Endothelial cell of umbilical vein (primary cell): ENCODE results near the gene DENND1C. TPM values are rescaled to one million over a fixed set of nuclear protein-coding genes. Genes with fewer than 3 reads are reported as not detected.
A peak's percentile ranks its signal among the peaks of the same experiment; 100 is the strongest.

Experiments
- BruUV-seq: library from RNA; stranded (reverse); fragments of 400-500 nt; replicated peaks from 2 replicates; lab custom pipeline; 2021; lab: Mats Ljungman, UMichigan
- CTCF ChIA-PET: fragments of 300-600, 350-600 bp; sonication (Branson Sonifier 250); formaldehyde crosslinking; loops from one replicate; lab custom pipeline; 2021; ENCODE audit warnings: antibody characterized with exemption, inconsistent platforms; lab: Charles Lee
- POLR2A ChIA-PET: fragments of 300-600, 350-600 bp; sonication (Branson Sonifier 250); formaldehyde crosslinking; loops from one replicate; lab custom pipeline; 2021; ENCODE audit warnings: antibody characterized with exemption, inconsistent platforms; lab: Charles Lee
- DNase-seq: peaks from one replicate; pipeline ENCODE4 v3.0.0-alpha.2; 2011; ENCODE audit warnings: low read depth, low spot score
- FAIRE-seq: peaks from 2 replicates; lab custom pipeline; 2011; peaks lifted over from hg19 to GRCh38; lab: Jason Lieb, UNC
- H2AFZ ChIP-seq: 2 replicates; pipeline ENCODE4 v1.6.0; 2012; ENCODE audit warnings: low read depth, low read length, control low read depth, inconsistent platforms
- H3K27ac ChIP-seq: 2 replicates; pipeline ENCODE4 v1.5.1; 2011; ENCODE audit warnings: low read depth, mild to moderate bottlenecking, control low read depth, low read length, moderate library complexity; ENCODE audit not compliant: insufficient read depth
- H3K27me3 ChIP-seq, 2 experiments: 2 replicates each; pipeline versions ENCODE4 v1.6.0 to v1.6.1; 2011; ENCODE audit warnings: low read length in 2 of 2, mixed read lengths in 1 of 2; ENCODE audit not compliant: control insufficient read depth in 2 of 2, insufficient read depth in 2 of 2
- H3K36me3 ChIP-seq, 2 experiments: 2 replicates in 1 of 2; 3 replicates in 1 of 2; pipeline ENCODE4 v1.5.1; 2011; ENCODE audit warnings: low read length in 2 of 2, mild to moderate bottlenecking in 1 of 2, moderate library complexity in 1 of 2; ENCODE audit not compliant: control insufficient read depth in 2 of 2, insufficient read depth in 2 of 2; ENCODE audit errors: extremely low read depth in 1 of 2
- H3K4me1 ChIP-seq: 3 replicates; pipeline ENCODE4 v1.5.1; 2011; ENCODE audit warnings: mild to moderate bottlenecking, low read length; ENCODE audit not compliant: control insufficient read depth, insufficient read depth; ENCODE audit errors: extremely low read depth
- H3K4me2 ChIP-seq: 2 replicates; pipeline ENCODE4 v1.6.1; 2011; ENCODE audit warnings: low read length, control low read depth, mixed read lengths; ENCODE audit not compliant: insufficient read depth
- H3K4me3 ChIP-seq, 3 experiments: fragments of 200-600 bp in 1 of 3; sonication (generic), shearing (Covaris generic) in 1 of 3; replicated peaks in 1 of 3; 2 replicates each; pipeline ENCODE4 v1.5.1; 2011 to 2016; ENCODE audit warnings: control low read depth in 3 of 3, low read length in 3 of 3, mild to moderate bottlenecking in 2 of 3, inconsistent platforms in 1 of 3, low read depth in 1 of 3, moderate library complexity in 1 of 3; ENCODE audit not compliant: insufficient read depth in 1 of 3
- H3K79me2 ChIP-seq: 2 replicates; pipeline ENCODE4 v1.6.0; 2012; ENCODE audit warnings: low read length, inconsistent platforms; ENCODE audit not compliant: control insufficient read depth, insufficient read depth
- H3K9ac ChIP-seq: replicated peaks from 2 replicates; pipeline ENCODE3; 2011; ENCODE audit warnings: low read length, control low read depth; ENCODE audit not compliant: insufficient read depth; ENCODE audit errors: extremely low read depth
- H3K9me1 ChIP-seq: replicated peaks from 3 replicates; pipeline ENCODE4 v1.6.0; 2011; ENCODE audit warnings: mild to moderate bottlenecking, low read length; ENCODE audit not compliant: control insufficient read depth, insufficient read depth; ENCODE audit errors: extremely low read depth
- H3K9me3 ChIP-seq: replicated peaks from 2 replicates; pipeline ENCODE4 v1.5.1; 2012; ENCODE audit warnings: low read length, inconsistent platforms; ENCODE audit not compliant: control insufficient read depth, insufficient read depth
- H4K20me1 ChIP-seq: replicated peaks from 2 replicates; pipeline ENCODE3; 2011; ENCODE audit warnings: mild to moderate bottlenecking, low read length; ENCODE audit not compliant: control insufficient read depth, insufficient read depth; ENCODE audit errors: extremely low read depth
- EZH2 ChIP-seq: IDR thresholded peaks from 2 replicates; pipeline ENCODE4 v1.6.1; 2012; ENCODE audit warnings: borderline replicate concordance, low read depth, mild to moderate bottlenecking, moderate library complexity, low read length, inconsistent platforms; ENCODE audit not compliant: severe bottlenecking
- FOS ChIP-seq: IDR thresholded peaks from 2 replicates; pipeline ENCODE4 v1.6.1; 2011; ENCODE audit warnings: mild to moderate bottlenecking, low read length, moderate library complexity, borderline replicate concordance; ENCODE audit not compliant: insufficient read depth
- GATA2 ChIP-seq: IDR thresholded peaks from 2 replicates; pipeline ENCODE4 v1.7.0; 2011; ENCODE audit warnings: low read depth, mild to moderate bottlenecking, moderate library complexity, mixed read lengths, low read length; ENCODE audit not compliant: insufficient read length, insufficient read depth
- JUN ChIP-seq: IDR thresholded peaks from 2 replicates; pipeline ENCODE4 v1.6.1; 2011; ENCODE audit warnings: borderline replicate concordance, low read depth; ENCODE audit not compliant: insufficient read length, insufficient read depth
- MYC ChIP-seq: IDR thresholded peaks from one replicate; pipeline ENCODE4 v1.6.1; 2011; ENCODE audit warnings: mild to moderate bottlenecking, low read depth, low read length
- POLR2A ChIP-seq: IDR thresholded peaks from 2 replicates; pipeline ENCODE4 v1.6.1; 2012; ENCODE audit warnings: low read depth, mild to moderate bottlenecking, control low read depth, low read length
- POLR2AphosphoS5 ChIP-seq: IDR thresholded peaks from 2 replicates; pipeline ENCODE4 v1.6.1; 2012; ENCODE audit warnings: low read depth, mild to moderate bottlenecking, control low read depth, low read length, moderate library complexity; ENCODE audit not compliant: insufficient read depth
- dilution Hi-C: fragments of 300-500 bp; cut with MboI; formaldehyde crosslinking; loops from one replicate; pipeline ENCODE4 v1.15.0; 2019; ENCODE audit warnings: low sequenced_read_pairs; ENCODE audit not compliant: extremely low pct_ligation_motif_present
- intact Hi-C: fragments of 100-400 bp; cut with micrococcal nuclease; formaldehyde crosslinking; loops from one replicate; pipeline ENCODE4 v1.10.0; 2022
- polyA plus RNA-seq, 4 experiments: library from polyadenylated mRNA; depleted of rRNA in 3 of 4; stranded (reverse) in 3 of 4; unstranded in 1 of 4; fragments of >200 nt; gene quantifications; 2 replicates each; pipeline versions ENCODE4 v1.2.1 to v1.2.3, GENCODE V29; 2011 to 2012; ENCODE audit warnings: missing spikeins in 1 of 4
- total RNA-seq: library from RNA; stranded (reverse); gene quantifications from 2 replicates; pipeline ENCODE4 v1.2.3, GENCODE V29; 2021
- TF ChIP-seq, protein P1 (sequence below), 2 donors: IDR thresholded peaks; 1 replicate in 1 of 2; 2 replicates in 1 of 2; pipeline ENCODE4 v1.5.1; 2011; ENCODE audit warnings: low read length in 2 of 2, mild to moderate bottlenecking in 2 of 2, moderate library complexity in 2 of 2, control low read depth in 1 of 2, inconsistent platforms in 1 of 2, low read depth in 1 of 2; ENCODE audit not compliant: insufficient read depth in 1 of 2; ENCODE audit errors: extremely low read depth in 1 of 2
- TF ChIP-seq, protein P2 (sequence below): IDR thresholded peaks from 2 replicates; pipeline ENCODE4 v1.6.1; 2011; ENCODE audit not compliant: insufficient read depth, insufficient read length

The DENND1C gene
- total and polyA plus RNA-seq, 2 donors (not counting 3 experiments of a cell fraction or from before 2014, with no cell fraction given) = not detected

DNA sequence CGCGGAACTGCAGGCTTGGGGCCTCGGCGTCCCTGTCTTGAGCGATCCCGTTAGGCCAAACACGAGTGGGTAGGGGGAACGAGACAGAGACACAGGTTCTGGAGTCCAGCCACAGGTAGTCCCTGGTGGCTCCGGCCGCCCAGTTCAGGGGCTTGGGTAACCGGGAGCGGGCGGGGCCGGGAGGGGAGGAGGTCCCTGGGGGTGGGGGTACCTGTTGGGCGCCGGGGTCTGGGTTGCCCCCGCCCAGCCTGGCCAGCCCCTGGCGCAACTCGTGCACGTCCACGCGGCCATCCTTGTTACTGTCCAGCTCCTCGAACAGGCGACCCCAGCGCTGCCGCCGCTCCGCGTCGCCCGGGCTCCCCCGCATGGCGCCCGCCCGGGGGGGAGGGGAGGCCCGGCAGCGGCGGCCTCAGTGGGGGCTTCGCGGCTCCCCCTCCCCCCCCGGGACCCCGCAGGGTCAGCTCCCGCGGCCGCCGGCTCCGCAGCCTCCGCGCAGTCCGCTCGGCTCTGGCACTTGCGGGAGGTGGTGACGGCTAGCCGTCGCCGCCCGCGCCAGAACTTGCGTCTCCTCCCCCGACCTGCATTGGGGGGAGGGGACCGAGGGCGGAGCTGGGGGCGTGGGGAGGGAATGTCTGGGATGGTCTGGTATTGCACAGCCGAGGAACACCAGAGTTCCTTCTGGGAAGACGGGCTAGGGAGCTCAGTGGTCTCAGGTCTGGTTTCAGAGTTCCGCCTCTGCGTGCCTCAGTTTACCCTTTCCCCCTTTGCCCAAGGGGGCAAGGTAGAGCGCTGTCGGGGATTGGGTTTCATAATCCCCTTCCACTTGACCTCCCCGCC is 22.1 kb downstream of the DENND1C start, which contains the start of gene SLC25A23:
Gene SLC25A23 (minus strand): TSS at position 531 of the 837 bp plus-strand sequence. CDS start 164 bp downstream, at position 367.
- peak within 1 kb of the TSS; percentile 98 for H2AFZ ChIP-seq
- FAIRE-seq = peak; percentile 69
- no peaks in the 10 kb centered on the region for H3K9me3 ChIP-seq
- TF ChIP-seq GATA2 = no peak
- TF ChIP-seq POLR2AphosphoS5 = peak; percentile 13
- no peaks in the 10 kb centered on the region for H3K79me2 ChIP-seq
- ChIA-PET CTCF (interaction anchor here (1.1 to 1.3 kb wide), 2 partner anchors 34 to 57 kb away, joined by 3 to 5 read pairs; partner anchors contain the start of gene KHSRP), POLR2A (no interaction called here)
- peak; percentile 75 for DNase-seq
- no TSS peak for BruUV-seq
- intact Hi-C loops = loop anchor here (1.0 to 5.0 kb wide), 2 partner anchors 34 to 403 kb away; no protein-coding TSS in a partner anchor
- no peaks in the 10 kb centered on the region for H3K9me1 ChIP-seq
- no peaks in the 10 kb centered on the region for H4K20me1 ChIP-seq
- peaks cover 3 to 8% of the 10 kb centered on the region in 2 experiments for H3K27me3 ChIP-seq
- H3K4me1 ChIP-seq = peaks cover 7% of the 10 kb centered on the region
- H3K4me2 ChIP-seq = peak within 1 kb of the TSS; percentile 90
- H3K9ac ChIP-seq = no peak within 1 kb of the TSS
- H3K4me3 ChIP-seq = peak within 1 kb of the TSS; percentile 54 to 72 (median 58)
- dilution Hi-C loops = no loop called here
- no peaks in the 10 kb centered on the region for H3K36me3 ChIP-seq
- H3K27ac ChIP-seq = no peak within 1 kb of the TSS

- H3K27ac ChIP-seq = no peak overlapping the region
- no peaks in the 10 kb centered on the region for H3K79me2 ChIP-seq
- H4K20me1 ChIP-seq = no peaks in the 10 kb centered on the region
- intact Hi-C loops = no loop called here
- ChIA-PET POLR2A (no interaction called here), CTCF (interaction anchor here (1.1 to 1.3 kb wide), 2 partner anchors 34 to 58 kb away, joined by 3 to 5 read pairs; partner anchors contain the start of gene KHSRP)
- H3K27me3 ChIP-seq = peaks cover under 1 to 2% of the 10 kb centered on the region in 2 experiments
- H3K36me3 ChIP-seq = peaks cover under 1 to 5% of the 10 kb centered on the region in 2 experiments
- peaks cover 7% of the 10 kb centered on the region for H3K4me1 ChIP-seq
- no peaks in the 10 kb centered on the region for H3K9me3 ChIP-seq
- no TSS peak for BruUV-seq
- H3K9me1 ChIP-seq = no peaks in the 10 kb centered on the region
- dilution Hi-C loops = no loop called here
- H3K4me2 ChIP-seq = peak overlapping the region; percentile 90
- FAIRE-seq = no peak
- no peak overlapping the region for H3K9ac ChIP-seq
- DNase-seq = no peak
- H2AFZ ChIP-seq = peak overlapping the region; percentile 98
- TF ChIP-seq, protein P1, sequence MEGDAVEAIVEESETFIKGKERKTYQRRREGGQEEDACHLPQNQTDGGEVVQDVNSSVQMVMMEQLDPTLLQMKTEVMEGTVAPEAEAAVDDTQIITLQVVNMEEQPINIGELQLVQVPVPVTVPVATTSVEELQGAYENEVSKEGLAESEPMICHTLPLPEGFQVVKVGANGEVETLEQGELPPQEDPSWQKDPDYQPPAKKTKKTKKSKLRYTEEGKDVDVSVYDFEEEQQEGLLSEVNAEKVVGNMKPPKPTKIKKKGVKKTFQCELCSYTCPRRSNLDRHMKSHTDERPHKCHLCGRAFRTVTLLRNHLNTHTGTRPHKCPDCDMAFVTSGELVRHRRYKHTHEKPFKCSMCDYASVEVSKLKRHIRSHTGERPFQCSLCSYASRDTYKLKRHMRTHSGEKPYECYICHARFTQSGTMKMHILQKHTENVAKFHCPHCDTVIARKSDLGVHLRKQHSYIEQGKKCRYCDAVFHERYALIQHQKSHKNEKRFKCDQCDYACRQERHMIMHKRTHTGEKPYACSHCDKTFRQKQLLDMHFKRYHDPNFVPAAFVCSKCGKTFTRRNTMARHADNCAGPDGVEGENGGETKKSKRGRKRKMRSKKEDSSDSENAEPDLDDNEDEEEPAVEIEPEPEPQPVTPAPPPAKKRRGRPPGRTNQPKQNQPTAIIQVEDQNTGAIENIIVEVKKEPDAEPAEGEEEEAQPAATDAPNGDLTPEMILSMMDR (IDR thresholded peaks at IDR 0.05; ENCODE audit: extremely low read depth in 1 of 2, insufficient read depth in 1 of 2, low read depth in 1 of 2, low read length in 2 of 2) = no peak
- TF ChIP-seq JUN (no peak), POLR2A (no peak), FOS (no peak), GATA2 (no peak), EZH2 (no peak), POLR2AphosphoS5 (no peak), MYC (no peak)
- TF ChIP-seq, protein P2, sequence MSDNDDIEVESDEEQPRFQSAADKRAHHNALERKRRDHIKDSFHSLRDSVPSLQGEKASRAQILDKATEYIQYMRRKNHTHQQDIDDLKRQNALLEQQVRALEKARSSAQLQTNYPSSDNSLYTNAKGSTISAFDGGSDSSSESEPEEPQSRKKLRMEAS = no peak
- peak overlapping the region; percentile 54 to 72 (median 58) for H3K4me3 ChIP-seq
Observed at GRCh38 chr19:6458695-6459261, 22.8 kb downstream of the DENND1C start.
